Fibroblast of skin of left biceps (primary cell): ENCODE results near the gene OSBPL9.
"Not testable (repeated sequence)": the region's sequence is repeated elsewhere in the genome, so short reads cannot be mapped to it uniquely, and the experiment has no call there.

ENCODE experiments used
- DNase-seq, 2 experiments: peaks; one replicate each; pipeline ENCODE4 v3.0.0-alpha.2; 2013; ENCODE audit warnings: low read depth in 2 of 2

OSBPL9 gene

DNA sequence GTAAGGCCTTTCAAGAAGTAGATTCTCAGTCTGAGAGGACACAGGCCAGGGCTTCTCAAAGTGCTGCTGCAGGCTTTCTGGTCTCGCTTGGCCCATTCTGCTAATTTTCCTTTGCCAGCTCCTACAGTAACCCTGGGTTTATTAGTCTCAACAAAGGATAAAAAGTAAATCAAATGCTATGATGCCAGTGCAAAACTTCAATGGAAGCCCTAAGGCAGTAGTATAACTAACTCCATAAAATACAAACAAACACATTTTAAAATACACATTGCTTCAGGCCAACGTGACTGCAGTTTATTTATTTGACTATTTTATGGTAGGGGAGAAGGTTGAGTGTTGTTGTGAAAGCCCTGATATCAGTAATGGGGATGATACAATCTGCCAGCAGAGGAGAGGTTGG lies 172.0 kb downstream of the OSBPL9 start:
- no peak for DNase-seq

DNA sequence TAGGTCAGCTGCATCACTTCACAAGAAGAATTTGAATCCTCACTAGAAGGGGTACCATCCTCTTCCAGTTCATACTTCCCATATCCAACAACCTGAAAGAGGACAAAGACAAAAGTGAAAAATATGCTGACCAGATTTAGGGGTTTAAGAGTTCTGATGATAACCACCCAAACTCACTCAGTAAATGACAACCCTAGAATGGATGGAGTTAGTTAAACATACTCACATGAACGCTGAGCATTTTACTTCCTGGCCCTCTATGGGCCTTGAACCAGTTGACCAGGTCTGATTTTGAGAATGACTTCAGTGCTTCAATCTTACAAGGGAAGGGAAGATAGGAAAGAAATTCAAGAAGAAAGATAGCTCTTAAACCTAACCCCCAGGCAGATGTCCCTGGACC lies 172.4 kb downstream of the OSBPL9 start:
- no peak for DNase-seq

DNA sequence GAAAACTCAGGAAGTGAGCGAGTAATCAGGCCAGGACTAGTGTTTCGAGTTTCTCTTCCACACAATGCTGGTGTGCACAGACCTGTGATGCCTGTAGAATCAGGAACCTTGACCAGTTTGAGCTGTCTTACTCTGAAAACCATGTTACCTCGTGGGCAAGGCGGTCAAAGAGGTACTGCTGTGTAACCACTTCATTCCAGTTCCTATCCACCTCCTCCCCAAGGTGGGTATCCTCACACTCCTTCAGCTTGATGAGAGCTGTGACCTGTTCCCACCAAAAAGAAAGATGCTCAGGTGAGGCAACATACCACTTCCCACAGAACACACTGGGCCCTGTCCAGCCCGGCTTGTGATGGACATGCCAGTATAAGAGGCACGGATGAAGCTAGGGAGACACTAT lies 173.5 kb downstream of the OSBPL9 start:
- DNase-seq, result no peak

DNA sequence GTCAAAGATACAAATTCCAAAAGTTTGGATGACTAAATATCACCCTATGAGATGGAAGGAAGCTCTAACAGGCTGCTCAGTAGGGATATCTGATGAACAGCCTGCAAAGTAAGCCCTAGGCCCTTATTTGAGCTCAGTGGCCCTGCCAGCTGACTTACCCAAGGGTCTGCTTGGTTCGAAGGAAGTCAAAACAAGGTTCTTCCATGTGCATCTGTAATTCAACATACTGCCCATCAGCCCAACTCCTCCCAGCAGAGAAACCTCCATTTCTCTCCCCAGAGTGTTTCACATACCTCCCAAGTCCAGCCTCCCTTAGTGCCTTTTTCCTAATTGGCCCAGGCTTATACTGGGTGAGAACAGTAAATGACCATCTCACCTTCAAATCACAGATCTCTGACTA lies 175.0 kb downstream of the OSBPL9 start:
- no peak for DNase-seq

DNA sequence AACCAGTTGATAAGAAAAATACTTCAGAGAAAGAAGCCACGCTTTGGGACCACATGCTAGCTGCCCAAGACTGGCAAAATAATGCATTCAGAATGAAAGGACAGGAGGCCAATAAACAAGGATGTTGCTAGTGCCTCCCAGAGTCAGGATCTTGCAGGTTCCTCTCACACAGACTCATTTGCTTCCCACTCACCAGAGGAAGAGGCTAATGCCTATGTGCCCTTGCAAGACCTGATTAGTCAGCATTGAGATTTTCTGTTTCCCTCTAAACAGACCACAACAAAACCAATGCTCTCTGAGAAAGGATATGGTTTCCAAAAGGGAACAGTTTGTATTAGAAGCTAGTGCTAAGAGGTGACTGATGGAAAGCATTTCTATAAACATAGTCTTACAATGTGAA lies 176.0 kb downstream of the OSBPL9 start:
- no peak for DNase-seq

DNA sequence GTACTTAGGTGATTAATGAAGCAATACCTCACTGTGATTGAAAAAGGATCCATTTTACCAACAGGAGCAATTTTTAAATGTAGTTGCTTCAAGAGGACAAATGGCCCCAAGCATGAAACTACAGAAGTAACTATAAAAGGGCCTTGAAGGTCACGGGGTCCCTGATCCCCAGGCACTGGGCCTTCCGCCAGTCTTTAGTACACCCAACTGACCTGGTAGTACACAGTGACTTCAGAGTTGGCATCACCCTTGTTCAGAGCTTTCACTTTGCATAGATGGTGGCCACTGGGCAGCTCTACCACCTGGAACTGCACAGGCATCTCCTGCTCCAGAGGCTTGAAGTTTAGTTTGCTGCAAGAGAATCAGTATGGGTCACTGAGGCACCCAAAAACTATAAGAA lies 177.4 kb downstream of the OSBPL9 start:
- no peak for DNase-seq

DNA sequence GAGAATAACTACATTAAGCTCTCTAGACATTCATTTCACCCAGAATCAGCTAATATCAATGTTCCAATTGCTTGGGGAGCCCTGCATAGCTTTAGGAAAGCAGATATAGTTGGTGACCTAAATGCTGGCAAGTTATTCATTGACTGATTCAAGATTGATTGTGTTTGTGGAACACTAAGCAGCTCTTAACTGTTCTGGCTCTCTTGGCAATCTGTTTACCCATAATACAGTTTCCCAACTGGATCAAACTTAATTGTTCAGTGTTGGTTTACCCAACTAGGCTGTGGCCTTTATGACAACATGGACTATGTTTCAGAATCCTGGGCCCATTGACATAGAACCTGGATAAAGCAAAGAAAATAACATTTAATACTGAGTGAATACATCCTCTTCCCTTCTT lies 178.0 kb downstream of the OSBPL9 start:
- DNase-seq, result no peak

DNA sequence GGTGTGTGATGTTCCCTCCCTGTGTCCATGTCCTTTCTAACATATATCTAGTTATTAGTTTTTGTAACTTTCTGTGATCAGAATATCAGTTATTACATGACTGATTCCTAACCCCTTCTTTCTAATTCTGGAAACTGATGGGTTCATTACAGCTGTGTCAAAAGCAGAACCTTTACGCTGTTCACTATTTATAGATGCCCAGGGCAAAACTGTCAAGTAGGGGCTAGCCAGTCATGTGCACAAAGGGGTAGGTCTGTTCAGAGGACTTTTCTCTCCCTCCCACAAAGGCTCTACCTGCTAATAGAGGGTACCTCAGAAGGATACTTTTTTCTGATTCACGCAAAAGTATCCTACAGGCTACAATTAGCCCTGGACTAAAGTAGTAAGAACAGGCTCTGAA lies 182.5 kb downstream of the OSBPL9 start:
- DNase-seq, result no peak

DNA sequence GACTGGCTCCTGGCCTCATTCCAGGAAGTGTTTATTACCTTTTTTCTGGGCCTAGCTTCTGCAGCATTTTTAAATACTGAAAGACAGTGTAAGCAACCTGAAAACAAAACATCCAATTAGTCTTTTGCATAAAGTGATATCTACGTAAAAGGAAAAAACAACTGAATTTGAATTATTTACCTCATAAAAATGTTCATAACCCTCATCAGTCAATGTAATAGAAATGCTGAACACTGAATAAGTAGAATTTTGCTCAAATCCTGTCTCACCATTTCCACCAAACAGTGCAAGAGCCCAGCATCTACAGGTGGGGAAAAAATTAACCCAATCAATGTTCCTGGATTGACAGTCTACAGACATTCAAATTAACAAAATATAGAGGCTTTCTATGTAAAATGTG lies 197.6 kb downstream of the OSBPL9 start:
- no peak for DNase-seq

DNA sequence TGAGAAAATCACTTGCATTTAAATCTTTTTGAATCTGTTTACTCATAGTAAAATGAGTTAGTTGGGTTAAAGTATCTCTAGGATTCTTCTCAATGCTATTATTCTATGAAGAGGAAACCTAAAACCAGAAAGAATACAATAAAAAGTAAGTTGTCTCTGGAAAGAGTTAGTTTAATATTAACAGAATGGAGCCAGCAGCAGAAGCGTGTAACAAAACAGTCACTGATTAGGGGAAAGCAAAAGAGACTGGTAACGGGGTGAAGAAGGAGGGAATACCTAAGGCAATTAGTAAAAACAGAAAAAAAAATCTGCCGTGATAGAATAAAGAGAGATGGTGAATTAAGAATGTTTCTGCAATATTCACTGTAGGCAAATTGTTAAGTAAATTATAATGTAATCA lies 201.6 kb downstream of the OSBPL9 start:
- DNase-seq, result no peak

DNA sequence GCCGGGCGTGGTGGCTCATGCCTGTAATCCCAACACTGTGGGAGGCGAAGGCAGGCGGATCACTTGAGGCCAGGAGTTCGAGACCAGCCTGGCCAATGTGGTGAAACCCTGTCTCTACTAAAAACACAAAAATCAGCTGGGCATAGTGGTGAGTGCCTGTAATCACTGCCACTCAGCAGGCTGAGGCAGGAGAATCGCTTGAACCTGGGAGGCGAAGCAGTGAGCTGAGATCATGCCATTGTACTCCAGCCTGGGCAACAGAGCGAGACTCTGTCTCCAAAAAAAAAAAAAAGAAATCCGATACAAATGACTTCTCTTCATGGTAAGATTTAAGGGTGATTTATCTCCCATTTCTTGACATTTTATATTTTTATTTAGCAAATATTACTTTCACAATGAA lies 202.1 kb downstream of the OSBPL9 start:
- DNase-seq, result not testable (repeated sequence)

DNA sequence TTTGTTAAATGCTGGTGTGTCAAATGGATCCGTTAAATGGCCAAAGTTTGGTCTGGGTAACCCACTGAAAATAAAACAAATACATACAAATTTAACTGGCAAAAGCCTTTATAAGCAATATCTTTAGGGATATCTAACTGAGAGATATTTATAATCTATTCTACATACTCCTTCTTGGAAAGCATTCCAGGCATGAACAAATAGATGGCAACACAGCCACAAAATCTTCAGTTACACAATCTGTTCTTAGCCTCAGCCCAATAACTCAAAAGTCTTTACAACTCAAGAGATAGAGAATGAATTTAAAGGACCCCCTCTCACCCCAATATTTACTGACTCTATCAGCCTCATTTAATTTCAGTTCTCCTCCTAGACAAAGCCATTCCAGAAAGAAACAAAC lies 202.9 kb downstream of the OSBPL9 start:
- no peak for DNase-seq

DNA sequence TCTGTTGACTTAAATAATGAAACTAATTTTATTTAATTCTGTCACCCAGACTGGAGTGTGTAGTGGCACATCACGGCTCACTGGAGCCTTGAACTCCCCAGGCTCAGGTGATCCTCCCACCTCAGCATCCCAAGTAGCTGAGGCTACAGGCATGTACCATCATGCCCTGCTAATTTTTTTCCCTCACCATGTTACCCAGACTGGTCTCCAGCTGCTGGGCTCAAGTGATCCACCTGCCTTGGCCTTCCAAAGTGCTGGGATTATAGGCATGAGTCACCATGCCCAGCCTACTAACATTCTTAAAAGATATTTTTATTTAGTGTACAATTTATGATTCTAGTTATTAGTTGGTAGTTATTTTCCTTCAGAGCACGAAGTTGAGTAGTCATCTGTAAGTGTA lies 212.2 kb downstream of the OSBPL9 start:
- DNase-seq, result no peak

DNA sequence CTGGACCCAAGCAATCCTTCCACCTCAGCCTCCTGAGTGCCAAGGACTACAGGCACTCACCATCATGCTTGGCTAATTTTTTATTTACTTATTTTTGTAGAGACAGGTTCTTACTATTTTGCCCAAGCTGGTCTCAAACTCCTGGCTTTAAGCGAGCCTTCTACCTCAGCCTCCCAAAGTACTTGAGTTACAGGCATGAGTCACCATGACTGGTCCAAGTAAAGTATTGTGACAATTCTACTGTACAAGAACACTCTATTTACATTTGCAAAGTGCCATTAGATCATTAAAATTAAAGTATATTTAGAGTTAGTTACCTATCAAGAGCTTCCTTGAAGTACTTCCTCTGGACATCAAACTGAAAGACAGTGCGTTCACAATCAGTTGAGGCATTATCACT lies 216.8 kb downstream of the OSBPL9 start:
- no peak for DNase-seq

DNA sequence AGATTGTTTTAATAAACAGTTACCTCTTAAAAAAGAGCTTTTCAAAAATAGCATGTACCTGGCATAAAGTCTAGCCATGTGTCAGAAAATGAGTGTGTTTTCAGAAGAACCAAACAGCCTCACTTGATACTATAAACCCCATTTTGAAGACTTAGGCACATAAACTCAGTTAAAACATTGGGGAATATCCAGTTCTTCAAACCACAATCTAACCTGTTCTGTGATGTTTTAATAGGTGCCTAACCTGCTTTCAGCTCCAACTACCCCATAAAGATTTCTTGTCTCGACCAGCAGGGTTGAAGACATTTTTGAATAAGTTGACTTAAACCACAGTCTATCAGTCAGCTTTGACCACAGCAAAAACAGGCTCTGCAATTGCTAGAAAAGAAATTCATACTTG lies 220.4 kb downstream of the OSBPL9 start:
- no peak for DNase-seq
